GM10847 (cell line): ENCODE results near the gene RBFOX1.

Experiments used
- POLR2A ChIP-seq: IDR thresholded peaks from 2 replicates; pipeline ENCODE4 v1.6.1; 2011; ENCODE audit not compliant: insufficient read length; ENCODE audit errors: extremely low read depth

RBFOX1 gene

GRCh38 chr16:7503666-7504065 is 171.0 kb downstream of the RBFOX1 start:
- TF ChIP-seq POLR2A = no peak

- TF ChIP-seq POLR2A = no peak
Measured at GRCh38 chr16:7504844-7505243, 172.2 kb downstream of the RBFOX1 start.

- no peak for TF ChIP-seq POLR2A
Measured at GRCh38 chr16:7505495-7505894, 172.8 kb downstream of the RBFOX1 start.

GRCh38 chr16:7506363-7506762 is 173.7 kb downstream of the RBFOX1 start:
- TF ChIP-seq POLR2A = no peak

GRCh38 chr16:7508656-7509055 is 176.0 kb downstream of the RBFOX1 start:
- TF ChIP-seq POLR2A = no peak

GRCh38 chr16:7509963-7510601 is 177.4 kb downstream of the RBFOX1 start:
- no peak for TF ChIP-seq POLR2A

- TF ChIP-seq POLR2A = no peak
Measured at GRCh38 chr16:7511549-7512260, 179.1 kb downstream of the RBFOX1 start.

GRCh38 chr16:7512503-7512902 is 179.9 kb downstream of the RBFOX1 start:
- TF ChIP-seq POLR2A = no peak

- no peak for TF ChIP-seq POLR2A
Measured at GRCh38 chr16:7513429-7513828, 180.8 kb downstream of the RBFOX1 start.

- no peak for TF ChIP-seq POLR2A
Measured at GRCh38 chr16:7515543-7515942, 182.9 kb downstream of the RBFOX1 start.

GRCh38 chr16:7517496-7517895 is 184.9 kb downstream of the RBFOX1 start:
- TF ChIP-seq POLR2A = no peak

- no peak for TF ChIP-seq POLR2A
Measured at GRCh38 chr16:7518158-7518557, 185.5 kb downstream of the RBFOX1 start.

- no peak for TF ChIP-seq POLR2A
Measured at GRCh38 chr16:7521834-7522233, 189.2 kb downstream of the RBFOX1 start.

GRCh38 chr16:7524419-7524818 is 191.8 kb downstream of the RBFOX1 start:
- no peak for TF ChIP-seq POLR2A

GRCh38 chr16:7526736-7527135 is 194.1 kb downstream of the RBFOX1 start:
- TF ChIP-seq POLR2A = no peak

GRCh38 chr16:7532534-7532933 is 199.9 kb downstream of the RBFOX1 start:
- no peak for TF ChIP-seq POLR2A

GRCh38 chr16:7534749-7535148 is 202.1 kb downstream of the RBFOX1 start:
- no peak for TF ChIP-seq POLR2A
